ENCODE measurements around the gene STPG1. TPM values are rescaled to one million over a fixed set of nuclear protein-coding genes. Genes with fewer than 3 reads are reported as not detected.

STPG1 gene
- total RNA-seq, 2 donors from 2014 or later, result 9.8 to 10.8 TPM

- H3K9me3 ChIP-seq, result no peaks in the 10 kb centered on the region
- no peak for TF ChIP-seq CTCF (IDR thresholded peaks at IDR 0.05)
- no peak for TF ChIP-seq POLR2A (IDR thresholded peaks at IDR 0.05)
- no peaks in the 10 kb centered on the region for H3K27me3 ChIP-seq (replicated peaks; ENCODE audit: insufficient read depth)
- H3K4me3 ChIP-seq, result no peak overlapping the region
- H3K4me1 ChIP-seq (replicated peaks), result peaks cover 2% of the 10 kb centered on the region
- peak overlapping the region; percentile 15 to 35 for H3K27ac ChIP-seq
- no peaks in the 10 kb centered on the region for H3K36me3 ChIP-seq
- intact Hi-C loops (cut with DNase I), result no loop called here
- WGBS, result 50% methylated on average over 9 of the region's 9 CpGs
- no peak for DNase-seq (ENCODE audit: low spot score)
Measured at GRCh38 chr1:24438423-24438901, 24.9 kb upstream of the STPG1 start.

- no peak overlapping the region for H3K4me3 ChIP-seq
- 74% methylated on average over 9 of the region's 9 CpGs for WGBS
- H3K36me3 ChIP-seq, result no peaks in the 10 kb centered on the region
- TF ChIP-seq CTCF (IDR thresholded peaks at IDR 0.05) (no peak), POLR2A (IDR thresholded peaks at IDR 0.05) (no peak), POLR2AphosphoS5 (IDR thresholded peaks at IDR 0.05) (no peak)
- H3K27ac ChIP-seq, result peak overlapping the region; percentile 15 to 35
- peaks cover 2% of the 10 kb centered on the region for H3K4me1 ChIP-seq (replicated peaks)
- no peaks in the 10 kb centered on the region for H3K27me3 ChIP-seq (replicated peaks; ENCODE audit: insufficient read depth)
- H3K9me3 ChIP-seq, result no peaks in the 10 kb centered on the region
- no peak for DNase-seq (ENCODE audit: low spot score)
- intact Hi-C loops (cut with DNase I), result no loop called here
Measured at GRCh38 chr1:24437631-24438396, 24.2 kb upstream of the STPG1 start.

GRCh38 chr1:24435782-24436365, 22.3 kb upstream of the STPG1 start:
- intact Hi-C loops (cut with DNase I), result no loop called here
- Histone ChIP-seq H3K27ac (no peak overlapping the region), H3K27me3 (replicated peaks; ENCODE audit: insufficient read depth) (no peaks in the 10 kb centered on the region), H3K9me3 (no peaks in the 10 kb centered on the region), H3K4me1 (replicated peaks) (no peaks in the 10 kb centered on the region), H3K36me3 (no peaks in the 10 kb centered on the region), H3K4me3 (no peak overlapping the region)
- no peak for TF ChIP-seq POLR2A (IDR thresholded peaks at IDR 0.05)
- no peak for DNase-seq (ENCODE audit: low spot score)
- whole genome bisulfite sequencing, result 74% methylated on average over 8 of the region's 8 CpGs

- Histone ChIP-seq H3K27ac (no peak overlapping the region), H3K9me3 (no peaks in the 10 kb centered on the region), H3K4me3 (no peak overlapping the region), H3K36me3 (no peaks in the 10 kb centered on the region), H3K27me3 (replicated peaks; ENCODE audit: insufficient read depth) (no peaks in the 10 kb centered on the region), H3K4me1 (replicated peaks) (no peaks in the 10 kb centered on the region)
- WGBS, result 96% methylated on average over 1 of the region's 1 CpG
- no peak for TF ChIP-seq POLR2A (IDR thresholded peaks at IDR 0.05)
- no peak for TF ChIP-seq POLR2AphosphoS5 (IDR thresholded peaks at IDR 0.05)
- TF ChIP-seq CTCF (IDR thresholded peaks at IDR 0.05), result no peak
- DNase-seq (ENCODE audit: low spot score), result no peak
- intact Hi-C loops (cut with DNase I), result no loop called here
Measured at GRCh38 chr1:24427545-24427862, 13.9 kb upstream of the STPG1 start.

DNA sequence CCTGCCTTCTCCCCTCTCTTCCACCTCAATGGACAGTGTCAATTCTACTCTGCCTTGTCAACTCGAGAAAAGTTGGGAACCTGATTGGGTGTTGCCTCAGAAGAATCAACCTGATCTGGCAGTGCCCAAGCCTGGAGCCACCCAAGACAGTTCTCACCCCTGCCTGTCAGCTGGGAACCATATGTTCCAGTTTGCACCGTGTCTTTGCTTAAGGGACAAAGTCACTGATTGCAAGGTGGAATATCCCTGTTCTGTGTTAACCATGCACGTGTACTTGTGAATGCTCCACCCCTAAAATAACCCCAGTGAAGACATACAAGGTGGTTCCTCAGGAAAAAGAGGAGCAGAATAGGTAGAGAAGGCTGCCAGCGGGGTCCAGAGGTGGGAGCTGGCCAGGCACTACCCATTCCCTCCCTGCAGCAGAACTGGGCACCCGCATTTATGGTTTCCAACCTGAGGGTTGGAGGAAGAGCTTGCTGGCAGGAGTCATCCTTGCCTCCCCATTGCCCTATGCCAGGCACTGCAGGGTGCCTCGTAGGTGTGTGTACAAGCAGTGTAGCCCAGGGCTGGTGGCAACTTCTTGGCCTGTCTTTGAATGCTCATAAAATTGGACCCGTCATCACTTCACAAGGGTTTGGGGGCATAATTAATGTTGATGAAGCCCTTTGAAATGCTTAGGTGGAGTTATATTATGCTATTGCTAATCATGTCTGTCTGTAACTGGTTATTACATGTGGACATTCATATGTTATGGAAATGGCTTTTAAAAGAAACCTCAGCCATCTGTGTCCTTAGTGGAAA, 13.4 kb upstream of the STPG1 start:
- no peak for DNase-seq (ENCODE audit: low spot score)
- no peaks in the 10 kb centered on the region for H3K36me3 ChIP-seq
- TF ChIP-seq POLR2AphosphoS5 (IDR thresholded peaks at IDR 0.05) (no peak), CTCF (IDR thresholded peaks at IDR 0.05) (no peak), POLR2A (IDR thresholded peaks at IDR 0.05) (no peak)
- H3K9me3 ChIP-seq, result no peaks in the 10 kb centered on the region
- 80% methylated on average over 7 of the region's 7 CpGs for WGBS
- H3K4me1 ChIP-seq (replicated peaks), result no peaks in the 10 kb centered on the region
- no peak overlapping the region for H3K27ac ChIP-seq
- H3K27me3 ChIP-seq (replicated peaks; ENCODE audit: insufficient read depth), result no peaks in the 10 kb centered on the region
- no peak overlapping the region for H3K4me3 ChIP-seq
- intact Hi-C loops (cut with DNase I), result no loop called here
